GM21825 (cell line): ENCODE measurements around the gene SNX17.
"Not testable (repeated sequence)": the region's sequence is repeated elsewhere in the genome, so short reads cannot be mapped to it uniquely, and the experiment has no call there.

Source experiments
- ATAC-seq: cut with Tn5 transposase; IDR thresholded peaks from one replicate; pipeline ENCODE4 v1.9.1; 2021; ENCODE audit warnings: mild to moderate bottlenecking, moderate library complexity; ENCODE audit not compliant: unreplicated experiment

Gene SNX17

GRCh38 chr2:27390822-27391679, 20.6 kb downstream of the SNX17 start:
- no peak for ATAC-seq

DNA sequence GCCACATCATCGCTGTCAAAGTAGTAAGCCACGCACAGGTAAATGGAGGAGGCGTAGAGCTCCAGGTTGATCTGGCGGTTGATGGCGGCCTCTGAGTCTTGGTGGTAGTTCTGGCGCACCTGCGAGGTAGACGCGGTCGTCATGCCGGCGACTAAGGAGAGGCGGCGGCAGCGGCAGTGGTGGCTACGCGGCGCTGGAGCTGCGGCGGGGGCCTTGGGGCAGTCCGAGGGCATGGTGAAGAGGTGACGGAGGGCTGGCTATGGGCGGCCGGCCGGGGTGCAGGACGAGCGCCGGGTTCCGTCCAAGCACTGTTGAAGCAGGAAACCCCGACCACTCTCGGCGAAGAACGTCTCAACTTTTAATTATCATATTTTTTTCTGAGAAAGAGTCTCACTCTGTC, 22.8 kb downstream of the SNX17 start:
- no peak for ATAC-seq

DNA sequence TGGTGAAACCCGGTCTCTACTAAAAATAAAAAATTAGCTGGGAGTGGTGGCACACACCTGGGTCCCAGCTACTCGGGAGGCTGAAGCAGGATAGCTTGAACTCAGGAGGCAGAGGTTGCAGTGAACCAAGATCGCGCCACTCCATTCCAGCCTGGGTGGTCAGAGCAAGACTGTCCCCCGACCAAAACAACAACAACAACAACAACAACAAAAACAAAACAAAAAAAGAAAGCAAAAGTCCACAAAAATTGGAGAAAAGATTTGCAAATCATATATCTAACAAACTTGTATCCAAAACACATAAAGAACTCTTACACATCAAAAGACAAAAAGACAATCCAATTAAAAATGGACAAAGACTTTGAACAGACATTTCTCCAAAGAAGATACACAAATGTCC, 28.5 kb downstream of the SNX17 start:
- no peak for ATAC-seq

GRCh38 chr2:27400348-27401135, 30.1 kb downstream of the SNX17 start:
- no peak for ATAC-seq

GRCh38 chr2:27407798-27408491, 37.5 kb downstream of the SNX17 start:
- no peak for ATAC-seq

DNA sequence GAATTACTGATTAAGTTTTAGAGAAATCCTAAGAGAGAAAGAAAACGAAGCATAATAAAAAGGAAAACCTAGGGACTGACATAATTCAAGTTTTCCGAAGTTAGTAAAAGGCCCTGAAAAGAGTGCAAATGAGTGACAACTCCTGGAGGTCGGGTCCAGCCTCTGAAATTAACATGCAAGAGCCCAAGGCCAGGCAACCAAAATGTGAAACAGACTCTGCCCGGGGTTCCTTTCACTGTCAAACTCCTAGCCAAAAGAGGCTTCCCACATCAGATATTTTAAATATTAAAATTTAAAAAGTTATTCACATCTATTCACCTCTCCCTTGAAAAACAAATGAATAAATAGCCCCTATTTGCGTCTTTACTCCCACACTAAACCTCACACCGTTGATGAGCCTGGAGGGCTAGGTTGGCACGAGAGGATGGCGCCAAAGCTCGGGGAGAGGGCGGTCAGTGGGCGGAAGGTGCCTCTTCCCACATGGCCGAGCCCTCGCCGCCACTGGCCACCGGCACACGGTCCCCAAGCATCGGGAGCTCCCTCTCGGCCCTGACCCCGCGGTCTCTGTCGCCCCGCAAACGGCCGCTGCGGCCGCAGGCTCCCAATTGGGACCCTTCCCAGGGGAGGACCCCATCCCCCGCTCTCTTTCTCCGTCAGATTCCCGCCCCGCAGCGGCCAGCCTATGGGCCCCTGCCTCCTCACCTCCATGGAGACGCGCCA, 38.3 kb downstream of the SNX17 start:
- peak; percentile 34 for ATAC-seq

GRCh38 chr2:27409321-27410073, 39.1 kb downstream of the SNX17 start, which contains the start of gene PPM1G:
Gene PPM1G, minus strand, starts transcription at chr2:27409591. Its CDS starts 169 bp downstream, at chr2:27409422.
- ATAC-seq: peak; percentile 92

DNA sequence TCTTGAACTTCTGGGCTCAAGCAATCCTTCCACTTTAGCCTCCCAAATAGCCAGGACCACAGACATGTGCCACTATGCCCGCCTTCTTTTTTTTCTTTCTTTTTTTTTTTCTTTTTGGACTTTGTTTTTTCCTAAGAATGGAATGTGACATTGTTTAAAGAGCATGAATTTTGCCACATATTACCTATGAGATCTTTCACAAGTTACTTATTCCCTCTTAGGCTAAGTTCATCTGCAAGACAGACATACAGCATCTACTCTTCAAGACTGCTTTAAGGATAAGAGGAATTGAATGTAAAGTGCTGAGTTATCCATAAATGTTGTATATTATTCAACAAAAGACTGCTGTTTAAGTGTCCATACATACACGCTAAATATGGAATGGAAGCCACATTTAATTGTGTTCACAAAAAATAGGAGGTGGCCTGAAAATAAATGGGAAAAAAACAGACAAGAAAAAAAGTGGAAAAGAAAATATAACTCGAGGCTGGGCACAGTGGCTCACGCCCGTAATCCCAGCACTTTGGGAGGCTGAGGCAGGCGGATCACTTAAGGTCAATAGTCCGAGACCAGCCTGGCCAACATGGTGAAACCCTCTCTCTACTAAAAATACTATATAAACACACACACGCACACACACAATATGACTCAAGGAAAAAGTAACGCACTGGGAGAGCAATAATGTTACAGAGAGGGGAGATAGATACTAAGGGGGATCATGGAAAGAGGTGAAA, 42.2 kb downstream of the SNX17 start:
- ATAC-seq: no peak

GRCh38 chr2:27416151-27416550, 45.7 kb downstream of the SNX17 start:
- ATAC-seq: no peak

DNA sequence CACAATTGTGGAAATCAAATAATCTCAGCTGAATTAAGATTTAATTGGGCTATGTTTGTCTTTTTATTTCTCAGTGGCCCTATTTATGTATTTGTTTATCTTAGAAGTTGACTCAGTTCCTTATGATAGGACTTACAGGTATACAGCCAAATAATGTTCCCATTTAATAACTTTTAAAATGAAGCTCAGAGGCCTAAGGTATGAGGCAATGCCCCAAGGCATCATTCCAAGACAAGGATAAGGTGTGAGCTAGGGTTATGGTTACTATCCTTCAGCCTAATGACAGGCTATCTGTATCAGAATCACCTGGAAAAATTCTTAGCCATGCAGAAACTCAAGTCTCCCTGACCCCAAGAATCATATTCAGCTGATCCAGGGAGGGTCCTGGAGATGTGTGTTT, 50.6 kb downstream of the SNX17 start:
- ATAC-seq: no peak

DNA sequence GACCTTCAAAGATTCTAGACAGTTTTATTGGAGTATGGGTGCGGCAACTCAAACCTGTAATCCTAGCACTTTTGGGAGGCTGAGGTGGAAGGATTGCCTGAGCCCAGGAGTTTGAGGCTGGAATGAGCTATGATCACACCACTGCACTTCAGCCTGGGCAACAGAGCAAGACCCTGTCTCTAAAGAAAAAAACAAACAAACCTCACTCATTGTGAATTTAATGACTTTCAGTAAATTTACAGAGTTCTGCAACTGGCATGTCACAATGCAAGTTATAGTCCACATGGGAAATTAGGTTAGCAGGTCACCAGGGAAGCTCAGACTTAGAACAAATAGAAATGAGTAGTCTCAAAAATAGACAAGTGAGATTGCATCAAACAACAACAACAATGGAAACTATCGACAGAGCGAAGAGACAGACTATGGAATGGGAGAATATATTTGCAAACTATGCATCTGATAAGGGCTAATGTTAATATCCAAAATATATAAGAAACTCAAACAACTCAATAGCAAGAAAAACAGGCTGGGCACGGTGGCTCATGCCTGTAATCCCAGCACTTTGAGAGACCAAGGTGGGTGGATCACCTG, 51.3 kb downstream of the SNX17 start:
- no peak for ATAC-seq

- no peak for ATAC-seq
These were observed 52.5 kb downstream of the SNX17 start for GRCh38 chr2:27422958-27423357.

DNA sequence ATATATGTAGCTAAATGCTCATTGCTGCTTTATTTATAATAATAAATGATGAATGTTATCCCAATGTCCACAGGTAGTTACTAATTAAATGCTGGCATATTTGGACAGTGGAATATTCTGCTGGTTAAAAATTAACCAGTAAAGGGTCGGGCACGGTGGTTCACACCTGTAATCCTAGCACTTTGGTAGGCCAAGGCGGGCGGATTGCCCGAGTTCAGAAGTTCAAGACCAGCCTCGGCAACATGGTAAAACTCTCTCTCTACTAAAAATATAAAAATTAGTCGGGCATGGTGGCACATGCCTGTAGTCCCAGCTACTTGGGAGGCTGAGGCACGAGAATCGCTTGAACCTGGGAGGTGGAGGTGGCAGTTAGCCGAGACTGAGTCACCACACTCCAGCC, 54.6 kb downstream of the SNX17 start:
- not testable (repeated sequence) for ATAC-seq
